Measurements from ENCODE around the gene LEFTY2.

- TF ChIP-seq CTCF (IDR thresholded peaks at IDR 0.05) (no peak), POLR2A (IDR thresholded peaks at IDR 0.05) (no peak)
These were observed 21.1 kb downstream of the LEFTY2 start for GRCh38 chr1:225919906-225920305.
